Memory B cell (primary cell): Measurements from ENCODE around the gene SDHAF2.
"Not testable (repeated sequence)": the region's sequence is repeated elsewhere in the genome, so short reads cannot be mapped to it uniquely, and the experiment has no call there.

Experiments
- ATAC-seq: fragments of 150-1000 bp; cut with Tn5 transposase; 2 replicates; pipeline ENCODE4 v1.10.0; 2021; ENCODE audit warnings: low read depth, mild to moderate bottlenecking, moderate library complexity
- DNase-seq, 2 donors: peaks; one replicate each; pipeline ENCODE4 v3.0.0; 2022; ENCODE audit warnings: low spot score in 2 of 2
- H3K27ac Mint-ChIP-seq: one replicate; pipeline ENCODE4 v1.8.0; 2022; ENCODE audit warnings: mild to moderate bottlenecking, moderate library complexity, mixed read lengths
- H3K27me3 Mint-ChIP-seq: one replicate; pipeline ENCODE4 v1.8.0; 2022; ENCODE audit warnings: mixed read lengths
- H3K36me3 Mint-ChIP-seq: one replicate; pipeline ENCODE4 v1.8.0; 2022; ENCODE audit warnings: mild to moderate bottlenecking, mixed read lengths
- H3K4me1 Mint-ChIP-seq: one replicate; pipeline ENCODE4 v1.8.0; 2022; ENCODE audit warnings: mixed read lengths
- H3K4me3 Mint-ChIP-seq: one replicate; pipeline ENCODE4 v1.8.0; 2022; ENCODE audit warnings: mild to moderate bottlenecking, moderate library complexity, mixed read lengths
- H3K9me3 Mint-ChIP-seq: one replicate; pipeline ENCODE4 v1.8.0; 2022; ENCODE audit warnings: mixed read lengths

SDHAF2 gene

DNA sequence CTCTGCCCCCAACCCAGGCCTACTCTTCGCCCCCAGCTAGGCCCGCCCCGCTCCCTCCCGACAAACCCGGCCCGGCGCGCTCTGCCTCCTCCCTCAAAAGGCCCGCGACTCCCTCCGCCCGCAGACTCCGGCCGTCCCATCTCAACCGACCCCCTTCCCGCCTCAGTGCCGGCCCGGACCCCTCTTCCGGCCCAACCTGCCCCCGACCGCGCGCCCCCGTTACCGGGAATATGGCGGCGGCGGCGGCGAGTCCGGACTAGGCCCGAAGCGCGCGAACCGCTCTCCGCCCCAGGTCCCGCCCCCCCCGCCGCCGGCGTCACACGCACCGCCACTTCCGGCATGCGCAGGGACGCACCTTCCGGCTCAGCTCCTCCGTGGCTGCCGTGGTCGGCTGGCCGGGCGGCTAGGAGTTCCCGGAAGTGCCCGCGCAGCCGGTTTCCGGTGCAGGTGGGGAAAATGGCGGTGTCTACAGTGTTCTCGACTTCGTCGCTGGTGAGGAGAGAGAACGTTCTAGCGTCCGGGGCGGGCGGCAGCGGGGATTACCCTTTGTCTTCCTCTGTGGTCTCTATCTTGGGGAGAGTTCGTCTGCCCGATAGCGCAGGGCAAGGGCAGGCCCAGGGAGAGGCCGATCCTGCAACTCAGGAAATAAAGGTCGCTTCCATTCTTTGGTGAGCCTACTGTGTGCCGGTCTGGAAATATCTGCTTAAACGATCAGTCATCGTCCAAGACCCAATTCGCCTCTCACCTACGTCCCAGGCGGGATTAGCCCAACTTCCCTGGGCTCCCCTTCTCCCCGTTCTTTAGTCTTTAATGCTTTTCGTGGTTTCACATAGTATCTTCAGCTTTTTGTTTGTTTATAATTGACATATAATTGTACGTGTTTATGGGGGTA lies at the start of gene SDHAF2, which contains the start of gene CPSF7:
Gene SDHAF2, plus strand, starts transcription at position 434 of the 892 bp plus-strand sequence. Its CDS starts 23 bp downstream, at position 457.
Gene CPSF7, minus strand, starts transcription at position 285 of the 892 bp plus-strand sequence. CDS start 740 bp downstream, outside the sequence.
- H3K36me3 Mint-ChIP-seq = peaks cover 18% of the 10 kb centered on the region
- H3K27ac Mint-ChIP-seq = peak within 1 kb of the TSS; percentile 97
- H3K9me3 Mint-ChIP-seq = no peaks in the 10 kb centered on the region
- peaks cover 24% of the 10 kb centered on the region for H3K4me1 Mint-ChIP-seq
- DNase-seq (peak; percentile 98 to 99), ATAC-seq (peak; percentile 84)
- peak within 1 kb of the TSS; percentile 93 for H3K4me3 Mint-ChIP-seq
- no peaks in the 10 kb centered on the region for H3K27me3 Mint-ChIP-seq

DNA sequence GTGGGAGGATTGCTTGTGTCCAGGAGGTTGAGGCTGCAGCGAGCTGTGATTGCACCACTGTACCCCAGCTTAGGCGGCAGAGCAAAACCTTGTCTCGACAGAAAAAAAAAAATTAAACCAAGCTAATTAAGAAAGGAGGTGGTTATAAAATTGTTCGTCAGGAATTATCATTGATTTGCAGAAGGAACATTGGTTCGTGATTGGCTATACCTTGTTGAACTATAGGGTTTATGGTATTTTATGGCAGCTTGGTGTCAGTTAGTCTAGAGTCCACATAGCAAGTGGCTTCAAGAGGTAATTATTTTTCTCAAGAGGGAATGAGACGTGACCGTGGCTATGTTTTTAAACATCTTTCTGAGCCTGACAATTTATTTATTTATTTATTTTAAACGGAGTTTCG lies 49.0 kb upstream of the SDHAF2 start:
- Mint-ChIP-seq H3K4me1 (peaks cover 11% of the 10 kb centered on the region), H3K9me3 (no peaks in the 10 kb centered on the region), H3K4me3 (no peak overlapping the region), H3K27ac (no peak overlapping the region), H3K36me3 (peaks cover 8% of the 10 kb centered on the region), H3K27me3 (no peaks in the 10 kb centered on the region)
- ATAC-seq (no peak), DNase-seq (no peak)

DNA sequence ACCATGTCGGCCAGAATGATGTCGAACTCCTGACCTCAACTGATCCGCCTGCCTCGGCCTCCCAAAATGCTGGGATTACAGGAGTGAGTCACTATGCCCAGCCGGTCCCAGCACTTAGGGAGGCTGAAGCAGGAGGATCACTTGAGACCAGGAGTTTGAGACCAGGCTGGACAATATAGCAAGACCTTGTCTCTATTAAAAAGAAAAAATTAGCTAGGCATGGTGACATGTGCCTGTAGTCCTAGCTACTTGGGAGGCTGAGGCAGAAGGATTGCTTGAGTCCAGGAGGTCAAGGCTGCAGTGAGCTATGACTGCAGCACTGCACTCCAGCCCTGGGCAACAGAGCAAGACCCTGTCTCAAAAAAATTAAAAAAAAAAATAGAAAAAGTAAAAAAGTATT lies 46.1 kb upstream of the SDHAF2 start:
- not testable (repeated sequence) for H3K4me1 Mint-ChIP-seq, H3K9me3 Mint-ChIP-seq, DNase-seq, H3K36me3 Mint-ChIP-seq, ATAC-seq, H3K27me3 Mint-ChIP-seq, H3K27ac Mint-ChIP-seq, H3K4me3 Mint-ChIP-seq

DNA sequence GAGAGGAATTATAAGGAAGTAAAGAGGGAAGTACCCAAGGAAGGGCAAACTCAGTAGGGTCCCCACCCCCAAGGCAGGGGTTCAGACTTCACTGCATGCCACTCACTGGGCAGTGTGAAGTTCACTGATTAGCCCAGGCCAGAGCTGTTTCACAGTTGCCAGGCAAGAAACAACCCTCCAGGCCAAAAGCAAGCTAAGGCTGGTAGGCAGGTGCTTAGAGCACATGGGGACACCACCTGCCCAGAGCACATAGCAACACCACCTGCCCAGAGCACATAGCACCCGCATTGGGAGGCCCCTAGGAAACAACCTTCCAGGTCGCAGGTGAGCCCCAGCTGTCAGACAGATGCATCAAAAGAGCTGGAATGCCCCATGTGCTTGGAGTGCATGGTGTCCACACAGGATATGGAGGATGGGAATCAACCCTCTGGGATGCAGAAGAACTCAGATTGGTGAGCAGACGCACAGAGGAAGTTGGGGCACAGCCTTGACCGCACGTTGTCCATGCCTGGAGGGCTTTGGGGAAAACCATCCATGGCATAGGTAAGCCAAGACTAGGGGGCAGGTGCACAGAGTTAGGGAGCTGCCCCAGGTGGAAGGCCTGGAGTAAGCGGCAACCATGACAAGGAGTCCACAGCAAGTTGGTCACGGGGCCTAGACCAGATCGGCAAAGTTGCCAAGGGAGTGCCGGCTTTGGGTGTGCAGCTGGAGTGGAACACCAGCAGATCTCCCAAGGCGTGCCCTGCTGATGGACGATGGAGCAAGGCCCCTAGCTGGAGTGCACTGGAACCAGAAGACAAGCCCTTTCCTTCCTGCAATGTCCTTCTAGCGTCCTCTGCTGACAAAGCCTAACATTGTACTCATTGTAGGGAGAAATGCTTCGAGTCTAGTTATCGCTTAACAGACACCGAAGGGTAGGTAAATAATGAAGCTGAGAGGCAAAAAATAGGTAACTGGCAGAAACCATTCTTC lies 45.4 kb upstream of the SDHAF2 start:
- Mint-ChIP-seq H3K9me3 (no peaks in the 10 kb centered on the region), H3K4me1 (peaks cover 9% of the 10 kb centered on the region), H3K27ac (no peak overlapping the region), H3K4me3 (no peak overlapping the region), H3K36me3 (no peaks in the 10 kb centered on the region), H3K27me3 (no peaks in the 10 kb centered on the region)
- DNase-seq = no peak
- ATAC-seq = no peak

DNA sequence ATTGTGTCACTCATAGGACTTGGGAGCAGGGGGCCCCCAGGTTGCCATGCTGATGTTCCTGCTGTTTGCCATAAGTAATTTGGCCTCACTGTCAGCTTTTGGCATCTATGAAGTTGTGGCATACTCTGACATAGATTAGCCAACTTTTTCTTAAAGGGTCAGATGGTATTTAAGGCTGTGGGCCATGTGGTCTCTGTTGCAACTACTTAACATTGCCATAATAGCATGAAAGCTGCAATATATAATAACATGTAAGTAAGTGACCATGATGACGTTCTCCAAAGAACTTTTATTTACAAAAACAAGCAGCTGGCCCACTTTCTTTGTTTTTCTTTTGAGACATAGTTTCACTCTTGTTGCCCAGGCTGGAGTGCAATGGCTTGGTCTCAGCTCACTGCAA lies 39.8 kb upstream of the SDHAF2 start:
- no peaks in the 10 kb centered on the region for H3K27me3 Mint-ChIP-seq
- DNase-seq = no peak
- peaks cover 22% of the 10 kb centered on the region for H3K4me1 Mint-ChIP-seq
- H3K4me3 Mint-ChIP-seq = no peak overlapping the region
- ATAC-seq = no peak
- H3K36me3 Mint-ChIP-seq = peaks cover 4% of the 10 kb centered on the region
- no peak overlapping the region for H3K27ac Mint-ChIP-seq
- H3K9me3 Mint-ChIP-seq = no peaks in the 10 kb centered on the region

DNA sequence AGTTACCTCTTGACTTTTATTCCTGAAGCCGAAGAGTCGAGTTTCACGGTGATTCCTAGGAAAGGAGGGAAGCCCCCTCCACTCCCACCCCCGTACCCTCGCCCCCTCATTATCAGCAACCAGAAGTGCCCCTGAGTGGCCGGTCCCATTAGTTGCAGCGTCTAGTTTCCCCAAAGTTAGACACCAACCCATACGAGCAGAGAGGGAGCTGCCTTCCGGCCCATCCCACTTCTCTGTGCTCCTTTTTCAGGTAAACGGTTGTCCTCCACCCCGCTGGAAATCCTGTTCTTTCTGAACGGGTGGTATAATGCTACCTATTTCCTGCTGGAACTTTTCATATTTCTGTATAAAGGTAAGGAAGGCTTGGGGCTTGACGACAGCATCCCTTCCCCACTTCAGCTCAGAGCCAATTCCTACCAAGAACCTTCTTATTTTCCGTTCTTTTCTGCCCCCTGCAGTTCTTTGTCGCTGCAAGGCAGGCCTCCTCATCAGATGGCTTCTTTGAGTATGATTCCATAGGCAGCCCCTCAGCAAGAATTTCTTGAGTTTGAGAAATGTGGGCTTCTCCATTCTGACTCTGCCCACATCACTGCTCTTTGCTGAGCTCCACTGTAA lies 36.8 kb upstream of the SDHAF2 start:
- H3K27ac Mint-ChIP-seq = peak overlapping the region; percentile 96
- no peaks in the 10 kb centered on the region for H3K9me3 Mint-ChIP-seq
- peaks cover 16% of the 10 kb centered on the region for H3K4me1 Mint-ChIP-seq
- ATAC-seq (peak; percentile 51), DNase-seq (peak in 1 of 2 donors; percentile 8)
- peaks cover 11% of the 10 kb centered on the region for H3K36me3 Mint-ChIP-seq
- no peaks in the 10 kb centered on the region for H3K27me3 Mint-ChIP-seq
- peak overlapping the region; percentile 98 for H3K4me3 Mint-ChIP-seq

DNA sequence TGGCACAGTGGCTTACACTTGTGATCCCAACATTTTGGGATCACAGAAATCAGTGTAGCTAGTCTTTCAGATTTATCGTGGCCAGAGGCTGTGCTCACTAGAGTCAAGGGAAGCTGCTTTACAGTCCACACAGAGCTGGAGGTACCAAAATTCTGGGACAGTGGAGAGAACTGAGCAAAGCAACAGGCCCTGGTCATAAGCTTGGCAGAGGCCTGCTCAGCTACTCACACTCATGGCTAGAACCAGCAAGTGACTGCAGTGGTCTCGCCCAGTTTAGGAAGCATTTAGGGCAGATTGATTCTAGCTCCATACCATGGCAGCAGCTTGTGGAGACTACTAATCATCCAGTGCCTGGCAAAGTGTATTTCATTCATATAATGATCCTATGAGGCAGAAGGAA lies 28.8 kb upstream of the SDHAF2 start:
- Mint-ChIP-seq H3K27me3 (no peaks in the 10 kb centered on the region), H3K4me1 (peaks cover 5% of the 10 kb centered on the region)

DNA sequence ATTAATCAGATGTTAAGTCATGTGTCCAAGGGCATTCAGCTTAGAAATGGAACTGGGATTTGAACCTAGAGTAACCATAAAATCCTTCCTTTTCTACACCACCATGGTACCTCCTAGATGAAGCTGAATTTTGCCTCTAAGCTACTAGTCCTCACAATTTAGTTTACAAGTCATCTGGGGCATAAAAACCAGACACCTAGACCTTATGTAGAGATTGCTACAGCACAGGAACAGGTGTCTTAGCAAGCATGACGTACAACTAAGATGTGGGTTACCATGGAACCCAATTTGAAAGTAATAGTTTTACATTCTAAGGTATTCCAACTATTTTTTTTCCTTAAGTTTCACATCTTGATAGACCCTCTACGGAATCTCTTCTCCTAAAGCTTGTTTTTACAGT lies 28.4 kb upstream of the SDHAF2 start:
- H3K27ac Mint-ChIP-seq = no peak overlapping the region
- H3K4me3 Mint-ChIP-seq = no peak overlapping the region
- H3K4me1 Mint-ChIP-seq = peaks cover 5% of the 10 kb centered on the region
- no peaks in the 10 kb centered on the region for H3K27me3 Mint-ChIP-seq
- no peak for DNase-seq
- H3K9me3 Mint-ChIP-seq = no peaks in the 10 kb centered on the region
- peaks cover 26% of the 10 kb centered on the region for H3K36me3 Mint-ChIP-seq
- ATAC-seq = no peak

More for the DNA sequence above, 28.8 kb upstream of the SDHAF2 start:
- Mint-ChIP-seq H3K9me3 (no peaks in the 10 kb centered on the region), H3K27ac (no peak overlapping the region), H3K4me3 (no peak overlapping the region), H3K36me3 (peaks cover 26% of the 10 kb centered on the region)
- no peak for ATAC-seq
- no peak for DNase-seq

DNA sequence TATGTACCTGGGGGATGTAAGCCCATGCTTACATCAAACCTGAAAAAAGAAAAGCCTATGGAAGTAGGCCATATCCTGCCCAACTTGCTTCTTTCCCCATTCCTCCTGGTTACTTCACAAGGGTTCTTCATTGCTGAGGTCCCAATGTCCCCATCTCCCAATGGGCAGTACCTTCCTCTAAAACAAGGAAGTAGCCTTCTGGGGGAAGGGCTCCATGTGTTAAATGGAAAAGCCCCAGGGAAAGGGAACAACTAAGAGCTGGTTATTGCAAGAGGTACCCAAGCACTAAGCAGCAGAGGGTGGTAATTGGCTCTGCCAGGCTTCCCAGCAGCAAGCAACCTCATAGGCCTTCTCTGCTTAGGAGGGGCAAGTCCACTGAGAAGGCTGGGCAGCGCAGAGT lies 26.3 kb upstream of the SDHAF2 start:
- no peaks in the 10 kb centered on the region for H3K9me3 Mint-ChIP-seq

DNA sequence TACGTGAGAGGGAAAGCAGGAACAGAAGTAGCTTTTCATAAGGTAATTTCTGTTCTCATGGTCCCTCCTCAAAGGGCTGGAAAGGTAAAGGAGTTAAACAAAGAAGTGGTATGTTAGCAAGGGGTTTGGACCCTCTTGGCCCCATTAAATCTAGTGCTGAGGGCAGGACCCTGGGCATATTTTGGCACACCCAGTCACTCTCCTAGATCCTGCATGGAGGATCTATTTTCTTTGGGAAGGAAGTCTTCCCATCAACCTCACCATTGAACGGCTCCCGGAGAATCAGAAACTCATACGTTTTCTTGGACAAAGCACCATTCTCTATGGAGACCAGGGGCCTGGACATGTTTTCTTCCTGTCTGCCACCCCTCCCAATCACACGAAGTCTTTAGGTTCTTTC lies 25.8 kb upstream of the SDHAF2 start:
- Mint-ChIP-seq H3K4me1 (peaks cover 5% of the 10 kb centered on the region), H3K9me3 (no peaks in the 10 kb centered on the region), H3K27me3 (no peaks in the 10 kb centered on the region), H3K4me3 (no peak overlapping the region), H3K36me3 (peaks cover 28% of the 10 kb centered on the region), H3K27ac (no peak overlapping the region)
- no peak for DNase-seq
- ATAC-seq = no peak

More for the DNA sequence above, 26.3 kb upstream of the SDHAF2 start:
- H3K4me3 Mint-ChIP-seq = no peak overlapping the region
- ATAC-seq = no peak
- H3K36me3 Mint-ChIP-seq = peaks cover 30% of the 10 kb centered on the region
- no peaks in the 10 kb centered on the region for H3K27me3 Mint-ChIP-seq
- no peak overlapping the region for H3K27ac Mint-ChIP-seq
- peaks cover 5% of the 10 kb centered on the region for H3K4me1 Mint-ChIP-seq
- DNase-seq = no peak

DNA sequence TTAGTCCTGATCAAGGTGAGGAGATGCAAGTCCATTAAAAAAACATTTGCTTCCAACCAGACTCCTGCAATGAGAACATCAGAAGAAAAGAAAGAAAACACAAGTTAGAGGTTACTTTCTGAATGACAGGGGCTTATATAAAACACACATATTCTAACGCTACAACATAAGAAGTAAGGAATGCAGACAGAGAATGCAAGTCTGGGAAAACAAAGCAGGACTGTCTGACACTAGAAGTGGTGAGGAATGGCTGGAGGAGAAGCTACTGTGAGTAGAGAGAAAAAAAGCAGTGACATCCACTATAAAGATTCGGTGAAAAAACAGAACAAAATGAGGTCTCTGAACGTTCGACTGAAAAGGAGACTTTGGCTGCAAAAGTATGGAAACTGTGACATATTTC lies 25.3 kb upstream of the SDHAF2 start:
- peaks cover 5% of the 10 kb centered on the region for H3K4me1 Mint-ChIP-seq
- H3K36me3 Mint-ChIP-seq = peaks cover 28% of the 10 kb centered on the region
- DNase-seq (no peak), ATAC-seq (no peak)
- H3K4me3 Mint-ChIP-seq = no peak overlapping the region
- H3K9me3 Mint-ChIP-seq = no peaks in the 10 kb centered on the region
- peak overlapping the region; percentile 46 for H3K27ac Mint-ChIP-seq
- no peaks in the 10 kb centered on the region for H3K27me3 Mint-ChIP-seq

DNA sequence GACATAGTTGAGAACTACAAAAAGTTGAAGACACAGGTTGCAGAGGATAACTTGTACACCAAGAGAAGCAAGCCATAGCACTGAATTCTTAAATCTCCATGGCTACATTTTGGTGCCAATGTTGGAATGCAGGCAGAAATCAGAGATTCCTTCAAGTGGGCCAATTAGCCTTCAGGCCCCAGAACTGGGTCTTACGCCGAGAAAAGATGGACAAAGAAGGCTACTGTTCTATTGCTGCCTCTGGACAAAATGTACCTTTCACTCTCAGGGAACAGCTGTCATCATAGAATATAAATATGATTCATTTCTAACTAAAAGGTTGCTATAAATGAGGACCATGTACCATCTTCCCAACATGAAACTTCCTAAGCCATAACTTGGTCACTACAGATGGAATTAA lies 23.9 kb upstream of the SDHAF2 start:
- Mint-ChIP-seq H3K4me1 (no peaks in the 10 kb centered on the region), H3K36me3 (peaks cover 24% of the 10 kb centered on the region), H3K27ac (no peak overlapping the region), H3K27me3 (no peaks in the 10 kb centered on the region), H3K4me3 (no peak overlapping the region), H3K9me3 (no peaks in the 10 kb centered on the region)
- no peak for DNase-seq
- ATAC-seq = no peak

DNA sequence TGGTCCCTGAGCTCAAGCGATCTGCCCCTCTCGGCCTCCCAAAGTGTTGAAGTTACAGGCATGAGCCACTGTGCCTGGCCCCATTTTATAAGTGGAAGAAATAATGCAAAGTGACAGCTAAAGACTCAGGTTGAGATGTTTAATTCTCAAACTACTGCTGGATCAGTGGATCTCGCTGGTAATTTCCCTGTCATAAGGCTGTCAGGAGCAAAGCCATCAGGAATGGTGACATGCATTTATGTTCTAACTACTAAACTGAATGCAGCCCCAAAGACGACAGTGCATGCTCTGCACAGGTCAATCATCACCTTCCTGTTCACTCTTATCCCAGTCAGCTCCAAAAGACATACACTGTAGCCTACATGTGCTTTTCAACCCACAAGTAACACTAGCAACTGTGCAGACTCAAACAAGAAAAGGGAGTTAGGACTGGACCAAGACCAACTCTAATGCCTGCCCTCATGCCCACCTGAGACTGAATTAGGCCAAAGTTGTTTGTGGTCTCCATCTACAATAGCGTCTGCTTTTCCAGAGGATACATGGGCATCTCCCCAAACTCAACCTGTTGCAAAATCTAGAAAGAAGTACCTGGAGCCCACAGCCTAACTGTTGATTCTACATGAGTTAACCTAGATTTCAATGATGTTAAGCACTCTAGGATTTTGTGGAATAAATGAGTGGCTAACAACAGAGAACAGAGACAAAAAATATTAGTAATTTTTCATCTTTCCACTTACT lies 22.8 kb upstream of the SDHAF2 start:
- ATAC-seq = no peak
- Mint-ChIP-seq H3K4me3 (no peak overlapping the region), H3K4me1 (no peaks in the 10 kb centered on the region), H3K27ac (no peak overlapping the region), H3K27me3 (no peaks in the 10 kb centered on the region), H3K36me3 (peaks cover 32% of the 10 kb centered on the region), H3K9me3 (no peaks in the 10 kb centered on the region)
- DNase-seq = no peak
